Astrocyte (in vitro differentiated cells and primary cell): ENCODE results near the gene MICAL2. TPM values are rescaled to one million over a fixed set of nuclear protein-coding genes. Genes with fewer than 3 reads are reported as not detected.

Source experiments
- DNase-seq: peaks from one replicate; pipeline ENCODE4 v3.0.0-alpha.2; 2010; ENCODE audit warnings: low read depth
- FAIRE-seq: peaks from 2 replicates; lab custom pipeline; 2011; peaks lifted over from hg19 to GRCh38; lab: Jason Lieb, UNC
- H2AFZ ChIP-seq: 2 replicates; pipeline ENCODE4 v1.6.0; 2012; ENCODE audit warnings: low read depth, low read length, inconsistent platforms
- H3K27ac ChIP-seq: 2 replicates; pipeline ENCODE4 v1.5.1; 2011; ENCODE audit warnings: low read depth, low read length, inconsistent platforms
- H3K27me3 ChIP-seq: 2 replicates; pipeline ENCODE4 v1.6.0; 2011; ENCODE audit warnings: low read length, inconsistent platforms; ENCODE audit not compliant: insufficient read depth
- H3K36me3 ChIP-seq: 2 replicates; pipeline ENCODE4 v1.5.1; 2011; ENCODE audit warnings: low read length, inconsistent platforms; ENCODE audit not compliant: insufficient read depth
- H3K4me1 ChIP-seq: 2 replicates; pipeline ENCODE4 v1.5.1; 2011; ENCODE audit warnings: low read length, inconsistent platforms; ENCODE audit not compliant: insufficient read depth
- H3K4me2 ChIP-seq: 2 replicates; pipeline ENCODE4 v1.6.0; 2012; ENCODE audit warnings: low read length, inconsistent platforms
- H3K4me3 ChIP-seq: 2 replicates; pipeline ENCODE4 v1.5.1; 2011; ENCODE audit warnings: low read depth, mild to moderate bottlenecking, low read length, inconsistent platforms; ENCODE audit not compliant: insufficient read depth
- H3K79me2 ChIP-seq: 2 replicates; pipeline ENCODE4 v1.6.0; 2012; ENCODE audit warnings: mild to moderate bottlenecking, low read length, inconsistent platforms; ENCODE audit not compliant: insufficient read depth
- H3K9ac ChIP-seq: 2 replicates; pipeline ENCODE4 v1.6.0; 2012; ENCODE audit warnings: mild to moderate bottlenecking, low read length, inconsistent platforms
- H3K9me3 ChIP-seq: 2 replicates; pipeline ENCODE4 v1.5.1; 2012; ENCODE audit warnings: low read depth, mild to moderate bottlenecking, low read length, inconsistent platforms; ENCODE audit not compliant: insufficient read depth
- H4K20me1 ChIP-seq: 2 replicates; pipeline ENCODE4 v1.6.0; 2012; ENCODE audit warnings: low read length, inconsistent platforms; ENCODE audit not compliant: insufficient read depth
- H3K27ac Mint-ChIP-seq: one replicate; pipeline ENCODE4 v1.8.0; 2021; ENCODE audit warnings: mild to moderate bottlenecking, mixed read lengths; ENCODE audit not compliant: unreplicated experiment
- H3K27me3 Mint-ChIP-seq: one replicate; pipeline ENCODE4 v1.8.0; 2021; ENCODE audit warnings: low read depth, mixed read lengths; ENCODE audit not compliant: unreplicated experiment
- H3K36me3 Mint-ChIP-seq: one replicate; pipeline ENCODE4 v1.8.0; 2021; ENCODE audit warnings: low read depth, mixed read lengths; ENCODE audit not compliant: unreplicated experiment
- H3K4me1 Mint-ChIP-seq: one replicate; pipeline ENCODE4 v1.8.0; 2021; ENCODE audit warnings: low read depth, mixed read lengths; ENCODE audit not compliant: unreplicated experiment
- H3K4me3 Mint-ChIP-seq: one replicate; pipeline ENCODE4 v1.8.0; 2021; ENCODE audit warnings: mild to moderate bottlenecking, moderate library complexity, mixed read lengths; ENCODE audit not compliant: unreplicated experiment
- H3K9me3 Mint-ChIP-seq: one replicate; pipeline ENCODE4 v1.8.0; 2021; ENCODE audit warnings: mild to moderate bottlenecking, mixed read lengths; ENCODE audit not compliant: unreplicated experiment
- EZH2 ChIP-seq: IDR thresholded peaks from 2 replicates; pipeline ENCODE4 v1.6.1; 2012; ENCODE audit warnings: mild to moderate bottlenecking, low read length, inconsistent platforms; ENCODE audit not compliant: insufficient read depth
- total RNA-seq: library from RNA; stranded (reverse); gene quantifications from 2 replicates; pipeline ENCODE4 v1.2.1, GENCODE V29; 2021
- TF ChIP-seq, protein P1 (sequence below): IDR thresholded peaks from 2 replicates; pipeline ENCODE4 v1.5.1; 2011; ENCODE audit warnings: low read depth, mild to moderate bottlenecking, inconsistent platforms, low read length, moderate library complexity; ENCODE audit not compliant: insufficient read depth

MICAL2 gene
- total RNA-seq, 1 donor from 2014 or later = 357 TPM

DNA sequence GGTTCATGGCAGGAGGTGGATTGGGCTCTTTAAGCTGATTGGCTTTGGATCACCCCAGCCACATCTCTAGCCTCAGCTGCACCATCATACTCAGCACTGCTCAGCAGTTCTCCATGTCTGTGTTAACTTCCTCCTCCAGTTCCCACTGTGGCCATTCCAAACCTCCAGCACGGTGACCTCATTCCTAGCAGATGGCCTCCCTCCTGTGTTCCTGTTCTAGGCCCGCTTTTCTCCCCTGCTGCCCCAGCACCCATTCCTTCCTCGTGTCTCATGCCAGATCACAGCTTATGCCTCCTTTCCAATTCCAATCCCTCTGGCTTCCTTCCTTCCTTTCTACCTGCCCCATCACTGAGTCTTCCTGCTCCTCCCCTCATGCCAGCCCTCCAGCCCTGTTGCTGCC, 96.1 kb downstream of the MICAL2 start:
- DNase-seq (no peak), FAIRE-seq (no peak)
- Histone ChIP-seq H2AFZ (no peak overlapping the region), H3K36me3 (peaks cover 71% of the 10 kb centered on the region), H3K9me3 (no peaks in the 10 kb centered on the region), H3K79me2 (peaks cover 81% of the 10 kb centered on the region), H3K9ac (peak overlapping the region; percentile 80), H3K4me2 (peak overlapping the region; percentile 44), H4K20me1 (no peaks in the 10 kb centered on the region), H3K27ac (peak overlapping the region; percentile 99), H3K4me1 (peaks cover 36% of the 10 kb centered on the region), H3K4me3 (no peak overlapping the region), H3K27me3 (no peaks in the 10 kb centered on the region)
- Mint-ChIP-seq H3K36me3 (peaks cover 71% of the 10 kb centered on the region), H3K27ac (peak overlapping the region; percentile 99), H3K4me3 (no peak overlapping the region), H3K27me3 (no peaks in the 10 kb centered on the region), H3K9me3 (peaks cover 5% of the 10 kb centered on the region), H3K4me1 (peaks cover 55% of the 10 kb centered on the region)
- TF ChIP-seq EZH2 = no peak
- TF ChIP-seq, protein P1, sequence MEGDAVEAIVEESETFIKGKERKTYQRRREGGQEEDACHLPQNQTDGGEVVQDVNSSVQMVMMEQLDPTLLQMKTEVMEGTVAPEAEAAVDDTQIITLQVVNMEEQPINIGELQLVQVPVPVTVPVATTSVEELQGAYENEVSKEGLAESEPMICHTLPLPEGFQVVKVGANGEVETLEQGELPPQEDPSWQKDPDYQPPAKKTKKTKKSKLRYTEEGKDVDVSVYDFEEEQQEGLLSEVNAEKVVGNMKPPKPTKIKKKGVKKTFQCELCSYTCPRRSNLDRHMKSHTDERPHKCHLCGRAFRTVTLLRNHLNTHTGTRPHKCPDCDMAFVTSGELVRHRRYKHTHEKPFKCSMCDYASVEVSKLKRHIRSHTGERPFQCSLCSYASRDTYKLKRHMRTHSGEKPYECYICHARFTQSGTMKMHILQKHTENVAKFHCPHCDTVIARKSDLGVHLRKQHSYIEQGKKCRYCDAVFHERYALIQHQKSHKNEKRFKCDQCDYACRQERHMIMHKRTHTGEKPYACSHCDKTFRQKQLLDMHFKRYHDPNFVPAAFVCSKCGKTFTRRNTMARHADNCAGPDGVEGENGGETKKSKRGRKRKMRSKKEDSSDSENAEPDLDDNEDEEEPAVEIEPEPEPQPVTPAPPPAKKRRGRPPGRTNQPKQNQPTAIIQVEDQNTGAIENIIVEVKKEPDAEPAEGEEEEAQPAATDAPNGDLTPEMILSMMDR = no peak

- FAIRE-seq = peak; percentile 50
- no peak overlapping the region for H2AFZ ChIP-seq
- Mint-ChIP-seq H3K27ac (peak overlapping the region; percentile 99), H3K27me3 (no peaks in the 10 kb centered on the region), H3K36me3 (peaks cover 75% of the 10 kb centered on the region), H3K4me1 (peaks cover 49% of the 10 kb centered on the region), H3K4me3 (no peak overlapping the region), H3K9me3 (peaks cover 5% of the 10 kb centered on the region)
- H3K4me2 ChIP-seq = peak overlapping the region; percentile 44
- no peaks in the 10 kb centered on the region for H3K9me3 ChIP-seq
- TF ChIP-seq EZH2 = no peak
- H4K20me1 ChIP-seq = no peaks in the 10 kb centered on the region
- H3K79me2 ChIP-seq = peaks cover 74% of the 10 kb centered on the region
- H3K36me3 ChIP-seq = peaks cover 67% of the 10 kb centered on the region
- H3K9ac ChIP-seq = peak overlapping the region; percentile 80
- H3K4me1 ChIP-seq = peaks cover 42% of the 10 kb centered on the region
- peak overlapping the region; percentile 99 for H3K27ac ChIP-seq
- H3K4me3 ChIP-seq = no peak overlapping the region
- H3K27me3 ChIP-seq = no peaks in the 10 kb centered on the region
- peak; percentile 85 for DNase-seq
Observed at GRCh38 chr11:12207384-12208150, 97.2 kb downstream of the MICAL2 start.

- Histone ChIP-seq H3K27ac (peak overlapping the region; percentile 99), H3K36me3 (peaks cover 70% of the 10 kb centered on the region), H2AFZ (no peak overlapping the region), H3K4me1 (peaks cover 56% of the 10 kb centered on the region), H3K27me3 (no peaks in the 10 kb centered on the region), H3K9ac (peak overlapping the region; percentile 80), H3K4me2 (no peak overlapping the region), H3K79me2 (peaks cover 59% of the 10 kb centered on the region), H3K9me3 (no peaks in the 10 kb centered on the region), H4K20me1 (no peaks in the 10 kb centered on the region), H3K4me3 (no peak overlapping the region)
- Mint-ChIP-seq H3K36me3 (peaks cover 77% of the 10 kb centered on the region), H3K4me3 (no peak overlapping the region), H3K27me3 (no peaks in the 10 kb centered on the region), H3K4me1 (peaks cover 60% of the 10 kb centered on the region), H3K9me3 (peaks cover 5% of the 10 kb centered on the region), H3K27ac (peak overlapping the region; percentile 99)
- DNase-seq (no peak), FAIRE-seq (no peak)
- TF ChIP-seq EZH2 = no peak
- TF ChIP-seq, protein P1 = no peak
Observed at GRCh38 chr11:12209096-12209495, 98.7 kb downstream of the MICAL2 start.
